KOPT-K1 (cell line): ENCODE measurements around the gene ITSN1.
"Not testable (repeated sequence)": the region's sequence is repeated elsewhere in the genome, so short reads cannot be mapped to it uniquely, and the experiment has no call there.

Source experiments
- H3K27ac ChIP-seq: fragments of 200-600 bp; sonication (generic); 2 replicates; pipeline ENCODE4 v1.5.1; 2016; ENCODE audit warnings: antibody characterized with exemption, mild to moderate bottlenecking, low read depth, low read length; ENCODE audit not compliant: poor library complexity, severe bottlenecking
- H3K36me3 ChIP-seq: fragments of 200-600 bp; sonication (generic); 2 replicates; pipeline ENCODE4 v1.5.1; 2017; ENCODE audit warnings: antibody characterized with exemption, mild to moderate bottlenecking, low read length, moderate library complexity; ENCODE audit not compliant: insufficient read depth
- H3K9me3 ChIP-seq: fragments of 200-600 bp; sonication (generic); 2 replicates; pipeline ENCODE4 v1.5.1; 2017; ENCODE audit warnings: antibody characterized with exemption, low read length, mild to moderate bottlenecking; ENCODE audit not compliant: insufficient read depth, poor library complexity, severe bottlenecking

The ITSN1 gene

GRCh38 chr21:33901412-33902288, 259.3 kb downstream of the ITSN1 start:
- Histone ChIP-seq H3K9me3 (no peaks in the 10 kb centered on the region), H3K36me3 (peaks cover 73% of the 10 kb centered on the region), H3K27ac (no peak overlapping the region)

GRCh38 chr21:33902349-33902748, 260.0 kb downstream of the ITSN1 start:
- Histone ChIP-seq H3K27ac (no peak overlapping the region), H3K9me3 (no peaks in the 10 kb centered on the region), H3K36me3 (peaks cover 80% of the 10 kb centered on the region)

GRCh38 chr21:33904041-33904440, 261.7 kb downstream of the ITSN1 start:
- H3K9me3 ChIP-seq, result no peaks in the 10 kb centered on the region
- H3K36me3 ChIP-seq, result peaks cover 97% of the 10 kb centered on the region
- no peak overlapping the region for H3K27ac ChIP-seq

- Histone ChIP-seq H3K27ac (no peak overlapping the region), H3K9me3 (no peaks in the 10 kb centered on the region), H3K36me3 (peaks cover 100% of the 10 kb centered on the region)
Observed at GRCh38 chr21:33908760-33909159, 266.5 kb downstream of the ITSN1 start.

- H3K9me3 ChIP-seq, result no peaks in the 10 kb centered on the region
- H3K27ac ChIP-seq, result no peak overlapping the region
- peaks cover 96% of the 10 kb centered on the region for H3K36me3 ChIP-seq
Observed at GRCh38 chr21:33909756-33910155, 267.5 kb downstream of the ITSN1 start.

- Histone ChIP-seq H3K27ac (no peak overlapping the region), H3K9me3 (no peaks in the 10 kb centered on the region), H3K36me3 (peaks cover 52% of the 10 kb centered on the region)
Observed at GRCh38 chr21:33914188-33914587, 271.9 kb downstream of the ITSN1 start.

GRCh38 chr21:33915368-33916199, 273.3 kb downstream of the ITSN1 start, which contains the start of gene ATP5PO:
Gene ATP5PO, minus strand, starts transcription at chr21:33915804. Its CDS starts 41 bp downstream, at chr21:33915763.
- Histone ChIP-seq H3K27ac (peak within 1 kb of the TSS; percentile 84), H3K36me3 (peaks cover 38% of the 10 kb centered on the region), H3K9me3 (no peaks in the 10 kb centered on the region)

- H3K36me3 ChIP-seq, result peaks cover 32% of the 10 kb centered on the region
- H3K27ac ChIP-seq, result peak overlapping the region; percentile 84
- H3K9me3 ChIP-seq, result no peaks in the 10 kb centered on the region
Observed at GRCh38 chr21:33916200-33916567, 273.9 kb downstream of the ITSN1 start.

- no peak overlapping the region for H3K27ac ChIP-seq
- peaks cover 20% of the 10 kb centered on the region for H3K36me3 ChIP-seq
- H3K9me3 ChIP-seq, result no peaks in the 10 kb centered on the region
Observed at GRCh38 chr21:33917421-33917820, 275.1 kb downstream of the ITSN1 start.

- Histone ChIP-seq H3K36me3 (no peaks in the 10 kb centered on the region), H3K27ac (peak overlapping the region; percentile 43), H3K9me3 (peaks cover 6% of the 10 kb centered on the region)
Observed at GRCh38 chr21:33924079-33924765, 281.9 kb downstream of the ITSN1 start.

- Histone ChIP-seq H3K27ac (peak overlapping the region; percentile 43), H3K36me3 (no peaks in the 10 kb centered on the region), H3K9me3 (peaks cover 6% of the 10 kb centered on the region)
Observed at GRCh38 chr21:33924766-33925100, 282.4 kb downstream of the ITSN1 start.

- H3K36me3 ChIP-seq, H3K9me3 ChIP-seq, H3K27ac ChIP-seq: not testable (repeated sequence)
Observed at GRCh38 chr21:33926248-33926647, 283.9 kb downstream of the ITSN1 start.

GRCh38 chr21:33931052-33931798, 288.9 kb downstream of the ITSN1 start:
- H3K9me3 ChIP-seq, H3K36me3 ChIP-seq: not testable (repeated sequence)
- H3K27ac ChIP-seq, result peak overlapping the region; percentile 95

GRCh38 chr21:33931799-33932390, 289.6 kb downstream of the ITSN1 start:
- Histone ChIP-seq H3K9me3 (no peaks in the 10 kb centered on the region), H3K36me3 (no peaks in the 10 kb centered on the region), H3K27ac (peak overlapping the region; percentile 95)
